ENCODE results near the gene SCN1B.

Gene SCN1B

GRCh38 chr19:35052599-35053190, 22.4 kb downstream of the SCN1B start:
- DNase-seq (ENCODE audit: low read depth) = no peak
- TF ChIP-seq CTCF (IDR thresholded peaks at IDR 0.05; ENCODE audit: insufficient read depth, low read depth, low read length, missing control alignments) = no peak
- H3K4me3 ChIP-seq (ENCODE audit: low read length) = no peak overlapping the region

- no peak for DNase-seq (ENCODE audit: low read depth)
- TF ChIP-seq CTCF (IDR thresholded peaks at IDR 0.05; ENCODE audit: insufficient read depth, low read depth, low read length, missing control alignments) = no peak
- H3K4me3 ChIP-seq (ENCODE audit: low read length) = no peak overlapping the region
Measured at GRCh38 chr19:35053667-35054293, 23.5 kb downstream of the SCN1B start.

GRCh38 chr19:35054626-35055025, 24.4 kb downstream of the SCN1B start:
- TF ChIP-seq CTCF (IDR thresholded peaks at IDR 0.05; ENCODE audit: insufficient read depth, low read depth, low read length, missing control alignments) = no peak
- no peak overlapping the region for H3K4me3 ChIP-seq (ENCODE audit: low read length)
- no peak for DNase-seq (ENCODE audit: low read depth)

GRCh38 chr19:35055715-35056179, 25.5 kb downstream of the SCN1B start:
- peak; percentile 35 for TF ChIP-seq CTCF (IDR thresholded peaks at IDR 0.05; ENCODE audit: insufficient read depth, low read depth, low read length, missing control alignments)
- peak; percentile 24 for DNase-seq (ENCODE audit: low read depth)
- no peak overlapping the region for H3K4me3 ChIP-seq (ENCODE audit: low read length)

GRCh38 chr19:35056513-35057063, 26.3 kb downstream of the SCN1B start:
- no peak for TF ChIP-seq CTCF (IDR thresholded peaks at IDR 0.05; ENCODE audit: insufficient read depth, low read depth, low read length, missing control alignments)
- no peak overlapping the region for H3K4me3 ChIP-seq (ENCODE audit: low read length)
- DNase-seq (ENCODE audit: low read depth) = no peak

- no peak overlapping the region for H3K4me3 ChIP-seq (ENCODE audit: low read length)
- TF ChIP-seq CTCF (IDR thresholded peaks at IDR 0.05; ENCODE audit: insufficient read depth, low read depth, low read length, missing control alignments) = no peak
- DNase-seq (ENCODE audit: low read depth) = no peak
Measured at GRCh38 chr19:35058370-35058769, 28.1 kb downstream of the SCN1B start.
